Measurements from ENCODE around the gene ITGA8.
"Not testable (repeated sequence)": the region's sequence is repeated elsewhere in the genome, so short reads cannot be mapped to it uniquely, and the experiment has no call there.

The ITGA8 gene

DNA sequence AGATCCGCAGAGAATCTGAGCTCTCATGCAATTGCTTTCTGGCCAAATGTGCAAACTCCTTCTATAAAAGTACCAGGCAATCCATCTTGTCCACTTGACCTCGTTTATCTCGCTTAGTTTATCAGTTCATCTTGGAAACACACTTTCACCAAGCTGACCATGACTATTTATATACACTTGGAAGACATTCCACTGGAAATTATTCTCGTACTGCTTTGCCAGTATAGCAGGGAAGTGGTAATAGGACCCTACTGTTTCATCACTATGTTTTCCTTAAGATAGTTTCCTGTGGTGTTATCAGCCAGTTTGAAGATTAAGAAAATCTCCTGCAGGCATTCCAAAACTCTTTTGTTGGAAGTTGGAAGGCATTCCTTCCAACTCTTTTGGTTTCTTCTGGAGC is 233.3 kb downstream of the ITGA8 start:
- no peak for DNase-seq

DNA sequence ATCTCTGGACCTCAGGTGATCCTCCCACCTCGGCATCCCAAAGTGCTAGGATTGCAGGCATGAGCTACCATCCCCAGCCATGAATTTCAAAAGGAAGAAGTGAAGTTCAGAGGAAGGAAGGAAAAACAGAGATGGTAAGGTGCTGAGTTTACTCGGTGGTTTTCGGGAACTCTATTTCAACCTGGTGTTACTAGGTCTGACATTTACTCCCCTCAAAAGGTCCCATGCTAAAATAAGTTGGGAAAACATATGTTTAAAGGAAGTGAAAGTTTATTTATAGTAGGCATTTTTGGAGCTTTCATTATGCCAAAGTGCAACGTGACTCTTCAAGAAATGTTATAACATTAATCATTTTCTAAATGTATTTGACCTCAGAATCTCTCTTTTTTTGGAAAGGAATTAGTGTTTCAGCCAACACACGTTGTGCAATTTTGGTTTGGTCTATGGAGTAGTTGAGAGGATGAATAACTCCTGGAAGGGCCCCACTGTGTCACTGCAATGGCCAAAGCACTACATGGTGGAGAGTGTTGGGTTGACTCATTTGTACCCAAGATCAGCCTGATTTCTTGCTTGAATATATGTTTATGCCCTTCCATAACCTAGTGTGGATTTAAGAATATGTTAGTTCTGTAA is 233.9 kb downstream of the ITGA8 start:
- DNase-seq: no peak

DNA sequence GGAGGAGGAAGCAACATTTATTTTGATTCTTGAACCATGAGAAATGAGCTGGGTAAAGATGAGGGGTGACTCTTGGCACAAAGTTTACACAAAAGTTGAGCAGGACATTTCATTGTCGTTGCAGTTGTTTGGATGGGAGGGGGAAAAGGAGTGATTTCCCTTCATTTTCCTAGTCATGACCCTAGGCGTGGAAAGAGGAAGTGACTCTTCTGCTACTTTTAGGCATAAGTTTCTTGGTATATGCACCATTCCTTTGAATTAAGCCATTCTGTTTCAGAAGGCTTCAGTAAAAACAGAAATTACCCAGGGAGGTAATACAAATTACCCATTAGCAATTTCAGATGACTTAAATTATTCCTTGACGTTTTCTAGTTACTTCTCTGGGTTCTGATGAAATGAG is 234.7 kb downstream of the ITGA8 start:
- DNase-seq: no peak

DNA sequence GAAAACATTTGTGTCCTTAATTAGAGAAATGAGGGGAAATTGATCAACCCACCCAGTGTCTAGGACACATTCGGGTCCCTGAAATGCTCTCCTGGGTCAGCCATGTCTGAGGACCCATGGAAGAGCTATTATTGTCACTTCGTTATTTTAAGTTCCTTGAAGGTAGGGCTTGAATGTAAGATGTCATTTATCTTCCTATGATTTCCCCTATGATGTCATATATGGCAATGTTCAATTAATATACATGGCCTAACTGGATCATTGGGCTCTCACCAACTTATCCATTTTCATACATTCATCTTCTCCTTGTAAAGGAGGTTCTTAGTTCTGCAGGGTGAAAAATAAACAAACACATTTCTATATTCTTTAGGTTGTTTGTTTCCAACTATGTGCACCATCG is 235.6 kb downstream of the ITGA8 start:
- no peak for DNase-seq

DNA sequence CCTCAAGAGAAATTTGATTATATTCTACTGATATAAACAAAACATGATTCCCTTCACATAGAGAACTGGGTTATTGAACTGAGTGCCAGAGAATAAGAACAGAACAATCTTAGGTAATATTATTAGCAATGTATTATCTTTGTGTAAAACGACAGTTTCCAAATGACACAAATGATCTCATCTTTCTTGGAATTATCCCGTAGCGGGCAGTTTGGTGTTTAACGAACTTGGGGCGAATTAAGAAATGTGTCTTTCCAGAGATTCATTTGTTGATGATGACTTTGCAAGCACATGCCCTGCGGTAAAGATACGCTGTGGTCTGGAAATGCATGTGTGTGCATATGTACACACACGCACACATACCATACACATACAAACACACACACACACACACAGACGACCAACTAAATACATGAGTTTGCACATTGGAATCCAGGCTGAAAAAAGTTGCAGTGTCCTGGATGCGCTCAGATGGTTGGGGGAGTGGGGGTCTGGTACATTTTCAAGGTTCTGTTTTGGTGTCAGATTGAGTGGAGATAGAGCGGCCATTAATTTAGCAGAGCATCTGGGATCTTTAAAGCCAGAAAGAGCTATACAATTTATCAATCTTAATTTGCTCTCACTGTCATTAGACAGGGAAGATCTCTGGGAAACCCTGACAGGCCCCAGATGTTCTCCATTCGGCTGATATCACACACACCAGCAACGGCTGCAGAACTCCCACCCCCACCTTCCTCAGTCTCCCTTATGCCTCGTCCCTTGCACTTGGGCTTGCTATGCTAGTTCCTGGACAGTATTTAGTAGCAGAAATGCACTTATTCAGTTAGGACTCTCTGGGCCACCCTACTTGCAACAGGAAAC is 236.3 kb downstream of the ITGA8 start:
- DNase-seq: no peak

DNA sequence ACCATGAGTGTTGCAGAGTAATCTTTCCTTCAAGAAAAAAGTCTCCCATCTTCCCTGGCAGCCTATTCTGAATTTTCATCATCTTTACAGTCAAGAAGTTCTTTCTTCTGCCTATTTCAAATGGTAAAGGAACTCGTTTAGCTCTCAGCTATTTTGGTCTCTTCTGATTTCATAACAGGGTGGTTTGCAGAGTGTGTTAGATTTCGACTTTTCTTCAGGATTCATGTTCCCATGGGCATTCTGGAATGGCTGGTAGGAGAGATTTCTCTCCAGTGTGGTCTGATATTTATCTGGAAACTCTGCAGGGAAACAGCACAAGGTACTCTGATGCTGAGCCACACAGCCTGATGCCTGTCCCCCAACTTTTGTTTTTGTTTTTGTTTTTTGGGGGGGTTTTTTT is 237.6 kb downstream of the ITGA8 start:
- no peak for DNase-seq

GRCh38 chr10:15478950-15479349 is 240.8 kb downstream of the ITGA8 start:
- no peak for DNase-seq

GRCh38 chr10:15478429-15478828 is 241.3 kb downstream of the ITGA8 start:
- no peak for DNase-seq

DNA sequence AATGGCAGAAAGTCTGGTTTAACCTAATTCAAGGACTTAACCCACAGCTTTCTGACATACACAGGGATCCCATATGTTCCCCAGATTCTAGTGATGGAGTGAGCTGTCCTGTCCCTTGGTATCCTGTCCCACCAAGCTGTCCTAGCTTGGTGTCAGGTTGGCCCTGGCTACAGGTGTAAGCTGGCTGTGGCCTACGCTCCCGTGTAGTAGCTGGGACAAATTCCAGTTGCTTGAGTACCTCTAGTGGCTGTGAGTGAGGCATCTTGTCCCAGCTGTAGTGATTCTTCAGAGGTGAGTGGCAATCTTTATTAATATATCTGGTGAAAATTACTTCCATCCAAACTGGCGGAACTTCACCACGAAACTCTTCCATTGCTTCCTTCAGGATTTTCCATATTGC is 243.4 kb downstream of the ITGA8 start:
- DNase-seq: no peak

DNA sequence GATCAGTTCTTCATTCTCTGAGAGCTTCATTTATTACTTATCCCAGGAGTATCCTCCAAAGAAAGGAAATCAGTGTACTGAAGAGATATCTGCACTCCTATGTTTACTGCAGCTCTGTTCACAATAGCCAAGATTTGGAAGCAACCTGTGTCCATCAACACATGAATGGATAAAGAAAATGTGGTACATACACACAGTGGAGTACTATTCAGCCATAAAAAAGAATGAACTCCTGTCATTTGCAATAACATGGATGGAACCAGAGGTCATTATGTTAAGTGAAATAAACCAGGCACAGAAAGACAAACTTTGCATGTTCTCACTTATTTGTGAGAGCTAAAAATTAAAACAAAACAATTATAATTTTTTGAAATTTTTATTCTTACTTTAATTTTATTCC is 244.3 kb downstream of the ITGA8 start:
- DNase-seq: not testable (repeated sequence)

- DNase-seq: no peak
Measured at GRCh38 chr10:15474671-15475070, 245.1 kb downstream of the ITGA8 start.

DNA sequence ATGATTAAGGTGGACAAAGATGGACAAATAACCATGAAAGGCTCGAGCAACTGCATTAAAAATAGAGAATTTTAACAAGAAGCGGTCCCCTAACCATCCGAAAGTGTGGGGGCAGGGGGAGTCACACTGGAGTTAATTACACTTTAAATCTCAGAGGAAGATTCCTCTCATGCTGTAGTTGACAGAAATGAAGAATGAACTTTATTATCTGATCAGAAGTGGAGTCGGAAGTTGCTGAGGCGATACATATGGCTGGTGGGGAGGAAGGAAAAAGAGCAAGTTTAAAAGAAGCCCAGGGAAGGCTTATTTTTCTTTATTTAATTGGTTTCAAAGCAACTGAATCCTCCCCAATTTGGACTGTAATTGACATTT is 246.3 kb downstream of the ITGA8 start:
- no peak for DNase-seq

DNA sequence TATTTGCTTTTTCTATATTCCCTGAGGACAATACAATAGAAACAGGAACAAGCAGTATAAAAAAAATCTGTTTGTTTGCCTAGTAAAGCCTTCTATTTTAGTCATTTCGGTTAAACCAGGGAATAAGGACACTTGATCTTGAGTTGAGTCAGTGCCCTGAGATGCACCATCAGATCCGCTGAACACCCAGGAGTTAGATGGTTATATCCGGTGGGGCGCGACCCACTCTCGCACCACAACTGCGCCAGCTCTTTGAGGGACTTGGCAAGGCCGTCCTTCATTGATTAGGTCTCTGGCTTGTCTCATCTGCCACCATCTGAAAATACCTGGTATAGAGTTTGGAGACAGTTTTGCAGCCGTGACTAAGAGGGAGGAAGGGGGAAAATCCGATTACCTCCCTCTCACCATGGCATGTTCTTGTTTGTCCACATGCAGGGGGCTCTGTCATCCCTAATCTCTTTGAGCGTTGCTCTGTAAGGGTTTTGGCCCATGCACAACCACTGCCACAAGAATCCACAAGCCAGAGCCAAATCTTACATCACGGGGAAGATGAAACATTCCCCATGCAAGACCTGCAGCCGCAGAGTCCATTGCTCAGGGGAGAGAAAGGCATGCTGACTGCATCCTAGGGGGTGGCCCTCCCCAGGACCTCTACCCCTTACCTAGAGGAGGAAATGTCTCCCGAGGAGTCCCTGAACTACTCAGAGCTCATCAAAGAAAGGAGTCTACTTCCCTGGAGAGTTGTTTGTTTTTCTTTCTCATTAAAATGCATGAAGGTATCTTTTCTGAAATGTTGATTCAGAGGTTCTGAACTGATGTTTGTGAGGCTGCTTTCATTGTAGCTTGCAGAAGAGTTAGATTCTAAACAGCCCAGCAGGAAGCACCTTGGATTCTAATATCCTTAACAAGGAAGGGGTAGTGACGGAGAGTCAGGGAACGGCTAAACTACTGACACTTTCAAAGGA is 247.0 kb downstream of the ITGA8 start:
- DNase-seq: no peak

DNA sequence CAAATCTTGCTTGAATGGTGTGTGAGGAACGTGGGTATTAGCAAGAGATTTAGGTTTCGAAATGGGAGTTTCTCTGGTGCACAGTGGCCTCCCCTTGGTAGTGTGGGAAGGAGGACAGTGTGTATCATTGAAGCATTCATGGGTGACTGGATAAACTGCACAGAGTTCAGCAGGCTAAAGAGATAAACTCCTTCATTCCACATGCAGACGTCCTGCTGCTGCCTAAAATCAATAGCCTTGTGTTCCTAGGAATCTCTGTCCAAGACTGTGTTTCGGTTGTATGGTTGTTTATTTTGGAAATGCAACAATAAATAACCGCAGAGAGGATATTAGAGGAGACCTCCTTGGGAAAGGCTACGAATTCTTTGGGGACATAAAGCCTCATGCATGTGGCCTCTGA is 247.7 kb downstream of the ITGA8 start:
- no peak for DNase-seq

DNA sequence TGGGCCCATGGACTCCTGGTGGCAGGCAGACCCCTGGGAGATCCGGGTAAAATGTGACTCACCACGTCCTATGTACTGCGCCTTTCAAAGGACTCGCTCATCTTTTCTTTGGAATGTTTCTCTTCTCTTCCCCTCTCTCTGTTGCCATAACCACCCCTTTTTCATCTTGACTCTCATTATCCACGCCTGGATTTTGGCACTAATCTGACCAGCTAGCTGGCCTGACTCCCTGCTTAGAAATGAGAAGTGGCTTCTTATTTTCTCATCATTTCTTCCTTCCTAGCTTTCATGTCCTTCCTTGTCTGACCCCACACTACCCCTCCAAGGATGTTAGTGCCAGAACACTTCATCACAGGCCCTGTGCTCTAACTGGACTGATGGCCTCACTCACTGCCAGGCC is 250.6 kb downstream of the ITGA8 start:
- DNase-seq: no peak

DNA sequence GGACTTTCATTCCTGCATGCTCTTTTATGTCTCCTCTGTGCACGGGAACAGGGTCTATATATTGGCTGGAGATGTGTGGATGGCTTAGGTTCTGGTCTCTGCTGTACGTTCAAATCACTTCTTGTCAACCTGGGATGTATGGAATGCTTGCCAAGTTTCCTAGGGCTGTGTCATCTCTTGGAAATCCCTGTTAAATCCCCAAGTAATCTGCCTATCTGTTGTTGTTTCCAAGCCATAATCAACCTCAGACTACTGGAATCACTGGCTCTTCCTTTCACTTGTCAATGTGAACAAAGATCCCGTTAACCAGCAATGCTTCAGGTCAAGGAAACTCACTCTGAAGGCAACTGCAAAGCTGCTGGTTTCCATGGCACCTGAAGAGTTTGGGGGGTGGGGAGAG is 255.3 kb downstream of the ITGA8 start:
- no peak for DNase-seq

Measured in CD4-positive, alpha-beta T cell treated with Interferon gamma for 1 hour (primary cell).